Activated CD8-positive, alpha-beta memory T cell treated with anti-CD3 and anti-CD28 coated beads for 36 hours (primary cell): Measurements from ENCODE around the gene BLVRB. TPM values are rescaled to one million over a fixed set of nuclear protein-coding genes. Genes with fewer than 3 reads are reported as not detected.

ENCODE experiments used
- CTCF ChIA-PET: fragments of 350-600 bp; sonication (Branson Sonifier 250); formaldehyde crosslinking; loops from one replicate; lab custom pipeline; 2021; ENCODE audit warnings: antibody characterized with exemption; lab: Charles Lee
- POLR2A ChIA-PET: fragments of 350-600 bp; sonication (Branson Sonifier 250); formaldehyde crosslinking; loops from one replicate; lab custom pipeline; 2021; ENCODE audit warnings: antibody characterized with exemption; lab: Charles Lee
- total RNA-seq, 2 experiments: library from RNA; stranded (reverse); gene quantifications; one replicate each; pipeline ENCODE4 v1.2.3, GENCODE V29; 2021

BLVRB gene
- total RNA-seq, 2 experiments from 2014 or later: 16.8 to 18.8 TPM

DNA sequence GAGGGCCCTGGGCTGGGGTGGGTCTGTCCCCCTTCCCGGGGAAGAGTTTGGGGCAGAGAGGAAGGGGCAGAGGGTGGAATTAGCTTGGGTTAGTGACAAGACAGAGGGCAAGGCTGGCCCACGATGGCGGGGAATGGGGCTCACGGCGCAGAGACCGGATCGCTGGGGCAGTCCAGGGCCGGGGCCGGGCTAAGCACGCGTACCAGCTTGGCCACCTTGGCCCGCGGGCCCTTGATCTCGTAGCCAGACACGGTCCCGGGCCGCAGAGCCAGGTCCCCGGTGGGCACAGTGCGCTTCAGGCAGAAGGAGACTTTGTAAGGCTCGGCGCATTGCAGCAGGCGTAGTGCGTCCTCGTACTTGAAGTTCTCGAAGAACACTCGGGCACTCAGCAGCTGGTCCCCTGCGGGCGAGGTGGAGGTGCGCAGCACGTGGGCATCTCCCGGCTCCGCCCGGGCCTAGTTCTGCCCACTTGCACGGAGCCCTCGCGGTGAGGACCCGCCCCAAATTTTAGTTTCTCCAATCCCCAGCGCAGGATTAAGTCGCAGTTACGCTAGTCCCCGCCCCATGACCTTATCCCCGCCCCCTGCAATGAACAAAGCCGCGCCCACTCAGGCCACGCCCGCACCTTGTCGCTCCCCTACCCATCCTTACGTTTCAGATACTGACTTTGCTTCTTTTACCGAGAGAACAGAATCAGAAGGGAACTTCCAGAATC, 67.0 kb downstream of the BLVRB start:
- ChIA-PET POLR2A (no interaction called here), CTCF (no interaction called here)

Other genes starting within 250 kb of the BLVRB start
- gene TTC9B, start 247.4 kb downstream of the BLVRB start, total RNA-seq: not detected
- not detected for gene CCNP, start 239.1 kb downstream of the BLVRB start, total RNA-seq
- gene AKT2, start 180.4 kb downstream of the BLVRB start, total RNA-seq: 100 to 1,000 TPM; 128 to 129 TPM
- 10 to 100 TPM; 25.2 to 25.9 TPM for gene C19orf47, start 117.3 kb downstream of the BLVRB start, total RNA-seq
- gene PLD3, start 117.0 kb downstream of the BLVRB start, total RNA-seq: 10 to 100 TPM; 48.0 to 50.4 TPM
- gene HIPK4, start 75.6 kb downstream of the BLVRB start, total RNA-seq: under 1 TPM in 1 of 2 experiments, not detected in 1; 0.08 TPM
- gene PRX, start 52.4 kb downstream of the BLVRB start, total RNA-seq: under 1 TPM; 0.67 to 0.84 TPM
- gene SERTAD1, start 39.8 kb downstream of the BLVRB start, total RNA-seq: 10 to 100 TPM; 14.2 to 14.7 TPM
- 1 to 10 TPM; 6.0 to 6.8 TPM for gene SERTAD3, start 21.4 kb downstream of the BLVRB start, total RNA-seq
- under 1 TPM; 0.40 to 0.92 TPM for gene SPTBN4, start 1.3 kb upstream of the BLVRB start, total RNA-seq
- 10 to 100 TPM; 86.7 to 93.5 TPM for gene SHKBP1, start 111.1 kb upstream of the BLVRB start, total RNA-seq
- gene LTBP4, start 135.6 kb upstream of the BLVRB start, total RNA-seq: 100 to 1,000 TPM; 141 to 144 TPM
- gene NUMBL, start 224.9 kb upstream of the BLVRB start, total RNA-seq: 10 to 100 TPM; 15.2 TPM